ENCODE measurements around the gene CCNT2. TPM values are rescaled to one million over a fixed set of nuclear protein-coding genes. Genes with fewer than 3 reads are reported as not detected.

The CCNT2 gene
- polyA plus RNA-seq, 1 experiment = 14.9 TPM

- CTCF ChIA-PET = interaction anchor here (0.8 kb wide), 1 partner anchor 9 kb away, joined by 3 read pairs; no protein-coding TSS in a partner anchor
These were observed 14.4 kb downstream of the CCNT2 start for GRCh38 chr2:134932864-134933526.

GRCh38 chr2:134933732-134934131, 15.1 kb downstream of the CCNT2 start:
- TF ChIP-seq, protein P1, sequence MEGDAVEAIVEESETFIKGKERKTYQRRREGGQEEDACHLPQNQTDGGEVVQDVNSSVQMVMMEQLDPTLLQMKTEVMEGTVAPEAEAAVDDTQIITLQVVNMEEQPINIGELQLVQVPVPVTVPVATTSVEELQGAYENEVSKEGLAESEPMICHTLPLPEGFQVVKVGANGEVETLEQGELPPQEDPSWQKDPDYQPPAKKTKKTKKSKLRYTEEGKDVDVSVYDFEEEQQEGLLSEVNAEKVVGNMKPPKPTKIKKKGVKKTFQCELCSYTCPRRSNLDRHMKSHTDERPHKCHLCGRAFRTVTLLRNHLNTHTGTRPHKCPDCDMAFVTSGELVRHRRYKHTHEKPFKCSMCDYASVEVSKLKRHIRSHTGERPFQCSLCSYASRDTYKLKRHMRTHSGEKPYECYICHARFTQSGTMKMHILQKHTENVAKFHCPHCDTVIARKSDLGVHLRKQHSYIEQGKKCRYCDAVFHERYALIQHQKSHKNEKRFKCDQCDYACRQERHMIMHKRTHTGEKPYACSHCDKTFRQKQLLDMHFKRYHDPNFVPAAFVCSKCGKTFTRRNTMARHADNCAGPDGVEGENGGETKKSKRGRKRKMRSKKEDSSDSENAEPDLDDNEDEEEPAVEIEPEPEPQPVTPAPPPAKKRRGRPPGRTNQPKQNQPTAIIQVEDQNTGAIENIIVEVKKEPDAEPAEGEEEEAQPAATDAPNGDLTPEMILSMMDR (IDR thresholded peaks at IDR 0.05; ENCODE audit: low read depth, low read length) = no peak
- no peak overlapping the region for H3K4me3 ChIP-seq (ENCODE audit: low read depth, low read length)
- ChIA-PET CTCF (no interaction called here), POLR2A (no interaction called here)
- no peak for DNase-seq (ENCODE audit: low read depth, low spot score)
- H3K27me3 ChIP-seq (ENCODE audit: control insufficient read depth, insufficient read depth, low read length) = no peaks in the 10 kb centered on the region
- H3K9me3 ChIP-seq (ENCODE audit: control insufficient read depth, insufficient read depth, low read length) = no peaks in the 10 kb centered on the region
- no peak overlapping the region for H3K27ac ChIP-seq (ENCODE audit: low read depth, low read length)

More at GRCh38 chr2:134932864-134933526, 14.4 kb downstream of the CCNT2 start:
- Histone ChIP-seq H3K9me3 (ENCODE audit: control insufficient read depth, insufficient read depth, low read length) (no peaks in the 10 kb centered on the region), H3K27ac (ENCODE audit: low read depth, low read length) (no peak overlapping the region), H3K4me3 (ENCODE audit: low read depth, low read length) (no peak overlapping the region), H3K27me3 (ENCODE audit: control insufficient read depth, insufficient read depth, low read length) (no peaks in the 10 kb centered on the region)
- TF ChIP-seq, protein P1 (IDR thresholded peaks at IDR 0.05; ENCODE audit: low read depth, low read length) = no peak
- no peak for DNase-seq (ENCODE audit: low read depth, low spot score)
- POLR2A ChIA-PET = no interaction called here

- H3K9me3 ChIP-seq (ENCODE audit: control insufficient read depth, insufficient read depth, low read length) = no peaks in the 10 kb centered on the region
- no peak for DNase-seq (ENCODE audit: low read depth, low spot score)
- TF ChIP-seq, protein P1 (IDR thresholded peaks at IDR 0.05; ENCODE audit: low read depth, low read length) = no peak
- H3K27me3 ChIP-seq (ENCODE audit: control insufficient read depth, insufficient read depth, low read length) = no peaks in the 10 kb centered on the region
- H3K27ac ChIP-seq (ENCODE audit: low read depth, low read length) = no peak overlapping the region
- ChIA-PET CTCF (no interaction called here), POLR2A (no interaction called here)
- H3K4me3 ChIP-seq (ENCODE audit: low read depth, low read length) = no peak overlapping the region
These were observed 15.5 kb downstream of the CCNT2 start for GRCh38 chr2:134934150-134934549.

- ChIA-PET POLR2A (no interaction called here), CTCF (no interaction called here)
- Histone ChIP-seq H3K9me3 (ENCODE audit: control insufficient read depth, insufficient read depth, low read length) (no peaks in the 10 kb centered on the region), H3K27me3 (ENCODE audit: control insufficient read depth, insufficient read depth, low read length) (no peaks in the 10 kb centered on the region), H3K4me3 (ENCODE audit: low read depth, low read length) (no peak overlapping the region), H3K27ac (ENCODE audit: low read depth, low read length) (no peak overlapping the region)
- TF ChIP-seq, protein P1 (IDR thresholded peaks at IDR 0.05; ENCODE audit: low read depth, low read length) = no peak
- no peak for DNase-seq (ENCODE audit: low read depth, low spot score)
These were observed 16.0 kb downstream of the CCNT2 start for GRCh38 chr2:134934641-134935040.

- DNase-seq (ENCODE audit: low read depth, low spot score) = no peak
- no peaks in the 10 kb centered on the region for H3K9me3 ChIP-seq (ENCODE audit: control insufficient read depth, insufficient read depth, low read length)
- no peak overlapping the region for H3K27ac ChIP-seq (ENCODE audit: low read depth, low read length)
- ChIA-PET POLR2A (no interaction called here), CTCF (no interaction called here)
- H3K27me3 ChIP-seq (ENCODE audit: control insufficient read depth, insufficient read depth, low read length) = no peaks in the 10 kb centered on the region
- TF ChIP-seq, protein P1 (IDR thresholded peaks at IDR 0.05; ENCODE audit: low read depth, low read length) = no peak
- no peak overlapping the region for H3K4me3 ChIP-seq (ENCODE audit: low read depth, low read length)
These were observed 18.1 kb downstream of the CCNT2 start for GRCh38 chr2:134936691-134937090.

All from AG04450 (cell line).